Measurements from ENCODE around the gene TRNP1. TPM values are rescaled to one million over a fixed set of nuclear protein-coding genes. Genes with fewer than 3 reads are reported as not detected.

TRNP1 gene
- total RNA-seq, 1 donor from 2014 or later = 76.5 TPM

GRCh38 chr1:26998429-26999300 is 5.2 kb downstream of the TRNP1 start:
- DNase-seq (ENCODE audit: low spot score) = no peak
- H3K4me1 Mint-ChIP-seq (ENCODE audit: low read depth) = peaks cover 80% of the 10 kb centered on the region
- H3K27ac Mint-ChIP-seq (ENCODE audit: unreplicated experiment) = peak overlapping the region; percentile 98
- no peaks in the 10 kb centered on the region for H3K9me3 Mint-ChIP-seq (ENCODE audit: low read depth)
- H3K4me3 Mint-ChIP-seq (ENCODE audit: unreplicated experiment) = peak overlapping the region; percentile 14
- H3K27me3 Mint-ChIP-seq (ENCODE audit: low read depth) = no peaks in the 10 kb centered on the region
- peaks cover 4% of the 10 kb centered on the region for H3K36me3 Mint-ChIP-seq (ENCODE audit: low read depth)
- TF ChIP-seq CTCF (IDR thresholded peaks at IDR 0.05) = no peak

- no peak for TF ChIP-seq CTCF (IDR thresholded peaks at IDR 0.05)
- peaks cover 89% of the 10 kb centered on the region for H3K4me1 Mint-ChIP-seq (ENCODE audit: low read depth)
- peak overlapping the region; percentile 98 for H3K27ac Mint-ChIP-seq (ENCODE audit: unreplicated experiment)
Measured at GRCh38 chr1:26999440-26999987, 6.0 kb downstream of the TRNP1 start.

GRCh38 chr1:27000090-27000816 is 6.8 kb downstream of the TRNP1 start:
- Mint-ChIP-seq H3K4me3 (ENCODE audit: unreplicated experiment) (peak overlapping the region; percentile 33), H3K27ac (ENCODE audit: unreplicated experiment) (peak overlapping the region; percentile 98), H3K27me3 (ENCODE audit: low read depth) (no peaks in the 10 kb centered on the region), H3K36me3 (ENCODE audit: low read depth) (peaks cover 4% of the 10 kb centered on the region), H3K9me3 (ENCODE audit: low read depth) (no peaks in the 10 kb centered on the region), H3K4me1 (ENCODE audit: low read depth) (peaks cover 92% of the 10 kb centered on the region)
- no peak for TF ChIP-seq CTCF (IDR thresholded peaks at IDR 0.05)
- no peak for DNase-seq (ENCODE audit: low spot score)

More at GRCh38 chr1:26999440-26999987, 6.0 kb downstream of the TRNP1 start:
- Mint-ChIP-seq H3K27me3 (ENCODE audit: low read depth) (no peaks in the 10 kb centered on the region), H3K9me3 (ENCODE audit: low read depth) (no peaks in the 10 kb centered on the region), H3K4me3 (ENCODE audit: unreplicated experiment) (peak overlapping the region; percentile 14), H3K36me3 (ENCODE audit: low read depth) (peaks cover 4% of the 10 kb centered on the region)
- DNase-seq (ENCODE audit: low spot score) = peak; percentile 92

- Mint-ChIP-seq H3K36me3 (ENCODE audit: low read depth) (peaks cover 3% of the 10 kb centered on the region), H3K4me1 (ENCODE audit: low read depth) (peaks cover 89% of the 10 kb centered on the region), H3K27ac (ENCODE audit: unreplicated experiment) (peak overlapping the region; percentile 98), H3K27me3 (ENCODE audit: low read depth) (no peaks in the 10 kb centered on the region), H3K9me3 (ENCODE audit: low read depth) (no peaks in the 10 kb centered on the region), H3K4me3 (ENCODE audit: unreplicated experiment) (peak overlapping the region; percentile 33)
- DNase-seq (ENCODE audit: low spot score) = no peak
- TF ChIP-seq CTCF (IDR thresholded peaks at IDR 0.05) = no peak
Measured at GRCh38 chr1:27000817-27001460, 7.4 kb downstream of the TRNP1 start.
